ENCODE measurements around the gene MAF.

DNA sequence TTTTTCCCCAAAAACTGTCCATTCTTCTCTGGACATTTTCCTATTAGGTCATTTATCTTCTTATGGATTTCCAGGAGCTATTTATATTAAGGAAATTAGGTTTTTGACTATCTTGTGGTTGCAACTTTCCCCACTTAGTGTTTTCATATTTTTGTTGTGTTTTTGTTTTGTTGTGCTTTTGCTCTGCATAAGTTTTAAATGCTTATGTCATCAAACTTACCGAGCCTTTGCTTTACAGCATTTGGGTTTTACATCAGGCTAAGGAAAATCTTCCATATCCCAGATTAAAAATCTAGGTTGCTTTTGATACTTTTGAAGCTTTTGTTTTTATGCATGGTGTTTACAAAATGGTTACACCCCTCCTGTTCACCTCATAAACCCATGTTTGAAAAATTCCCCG lies 27.5 kb downstream of the MAF start:
- TF ChIP-seq FOS (IDR thresholded peaks at IDR 0.05; ENCODE audit: low read depth, low read length) (no peak), CEBPB (IDR thresholded peaks at IDR 0.05; ENCODE audit: low read depth, low read length) (no peak), CTCF (conservative IDR thresholded peaks at IDR 0.05; ENCODE audit: low read depth, low read length) (no peak)

Measured in IMR-90 (cell line).